ENCODE measurements around the gene TP53RK.

- TF ChIP-seq, protein P1, sequence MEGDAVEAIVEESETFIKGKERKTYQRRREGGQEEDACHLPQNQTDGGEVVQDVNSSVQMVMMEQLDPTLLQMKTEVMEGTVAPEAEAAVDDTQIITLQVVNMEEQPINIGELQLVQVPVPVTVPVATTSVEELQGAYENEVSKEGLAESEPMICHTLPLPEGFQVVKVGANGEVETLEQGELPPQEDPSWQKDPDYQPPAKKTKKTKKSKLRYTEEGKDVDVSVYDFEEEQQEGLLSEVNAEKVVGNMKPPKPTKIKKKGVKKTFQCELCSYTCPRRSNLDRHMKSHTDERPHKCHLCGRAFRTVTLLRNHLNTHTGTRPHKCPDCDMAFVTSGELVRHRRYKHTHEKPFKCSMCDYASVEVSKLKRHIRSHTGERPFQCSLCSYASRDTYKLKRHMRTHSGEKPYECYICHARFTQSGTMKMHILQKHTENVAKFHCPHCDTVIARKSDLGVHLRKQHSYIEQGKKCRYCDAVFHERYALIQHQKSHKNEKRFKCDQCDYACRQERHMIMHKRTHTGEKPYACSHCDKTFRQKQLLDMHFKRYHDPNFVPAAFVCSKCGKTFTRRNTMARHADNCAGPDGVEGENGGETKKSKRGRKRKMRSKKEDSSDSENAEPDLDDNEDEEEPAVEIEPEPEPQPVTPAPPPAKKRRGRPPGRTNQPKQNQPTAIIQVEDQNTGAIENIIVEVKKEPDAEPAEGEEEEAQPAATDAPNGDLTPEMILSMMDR (IDR thresholded peaks at IDR 0.05) = no peak
- no peak for TF ChIP-seq POLR2A (IDR thresholded peaks at IDR 0.05)
Measured at GRCh38 chr20:46724343-46724959, 35.2 kb upstream of the TP53RK start.

Data from upper lobe of left lung (tissue), 4 donors.